ENCODE measurements around the gene RHEB. TPM values are rescaled to one million over a fixed set of nuclear protein-coding genes. Genes with fewer than 3 reads are reported as not detected.

The RHEB gene
- total and polyA plus RNA-seq, 8 donors: 28.6 to 65.9 (median 35.8) TPM

- H3K27ac ChIP-seq: peak overlapping the region; percentile 9 to 83 (median 46)
- FAIRE-seq: no peak
- TF ChIP-seq CTCF (IDR thresholded peaks at IDR 0.05): no peak
Measured at GRCh38 chr7:151494298-151495284, 25.1 kb downstream of the RHEB start.

GRCh38 chr7:151493083-151493482, 26.6 kb downstream of the RHEB start:
- Histone ChIP-seq H3K4me3 (no peak overlapping the region), H3K4me1 (peaks cover 26 to 46% (median 46%) of the 10 kb centered on the region in 3 donors), H3K27ac (peak overlapping the region in 2 of 4 donors; percentile 80 to 83), H3K27me3 (no peaks in the 10 kb centered on the region), H3K36me3 (no peaks in the 10 kb centered on the region), H3K9me3 (no peaks in the 10 kb centered on the region)
- intact Hi-C loops (cut with DNase I): no loop called here
- DNase-seq (no peak), ATAC-seq (no peak), FAIRE-seq (no peak)
- 96 to 99% methylated on average over 8 of the region's 8 CpGs for WGBS, 2 donors
- no peak for TF ChIP-seq CTCF (IDR thresholded peaks at IDR 0.05)

More at GRCh38 chr7:151494298-151495284, 25.1 kb downstream of the RHEB start:
- Histone ChIP-seq H3K36me3 (no peaks in the 10 kb centered on the region), H3K4me1 (peaks cover 26 to 48% (median 48%) of the 10 kb centered on the region in 3 donors), H3K27me3 (no peaks in the 10 kb centered on the region), H3K4me3 (peak overlapping the region in 1 of 4 donors; percentile 0), H3K9me3 (no peaks in the 10 kb centered on the region)
- intact Hi-C loops (cut with DNase I): no loop called here
- 21 to 25% methylated on average over 13 of the region's 13 CpGs for WGBS, 2 donors
- peak; percentile 86 to 90 (median 88) for ATAC-seq
- DNase-seq: no peak

GRCh38 chr7:151491859-151492258, 27.8 kb downstream of the RHEB start:
- DNase-seq (no peak), FAIRE-seq (no peak), ATAC-seq (peak in 1 of 4 donors; percentile 14)
- WGBS, 2 donors: 82 to 88% methylated on average over 3 of the region's 3 CpGs
- no peak for TF ChIP-seq CTCF (IDR thresholded peaks at IDR 0.05)
- intact Hi-C loops (cut with DNase I): no loop called here
- Histone ChIP-seq H3K27me3 (no peaks in the 10 kb centered on the region), H3K4me3 (no peak overlapping the region), H3K4me1 (peaks cover 26 to 46% (median 42%) of the 10 kb centered on the region in 3 donors), H3K36me3 (no peaks in the 10 kb centered on the region), H3K27ac (no peak overlapping the region), H3K9me3 (no peaks in the 10 kb centered on the region)

GRCh38 chr7:151490456-151491105, 29.1 kb downstream of the RHEB start:
- Histone ChIP-seq H3K9me3 (no peaks in the 10 kb centered on the region), H3K4me1 (peaks cover 21 to 37% (median 33%) of the 10 kb centered on the region in 3 donors), H3K4me3 (no peak overlapping the region), H3K27ac (no peak overlapping the region), H3K27me3 (no peaks in the 10 kb centered on the region), H3K36me3 (no peaks in the 10 kb centered on the region)
- FAIRE-seq (no peak), ATAC-seq (no peak), DNase-seq (no peak)
- WGBS, 2 donors: 86 to 88% methylated on average over 4 of the region's 4 CpGs
- intact Hi-C loops (cut with DNase I): no loop called here
- no peak for TF ChIP-seq CTCF (IDR thresholded peaks at IDR 0.05)

All from pancreas (tissue), 10 donors.